Mesenteric fat pad (tissue), 1 donor: ENCODE data around the gene TNRC18. TPM values are rescaled to one million over a fixed set of nuclear protein-coding genes. Genes with fewer than 3 reads are reported as not detected.

Experiments
- DNase-seq: peaks from one replicate; pipeline ENCODE4 v3.0.0-alpha.2; 2020; ENCODE audit warnings: low spot score
- total RNA-seq: library from RNA; stranded (reverse); fragmentation: NEBNext Ultra II Directional; extraction: Animal tissue kit (Norgen Biotek cat#: 25700); gene quantifications from one replicate; pipeline ENCODE4 v1.2.1, GENCODE V29; 2021
- donor health status: DM: yes; HTN: yes; CAD: no.

Gene TNRC18
- total RNA-seq, 1 donor from 2014 or later: 69.4 TPM

- no peak for DNase-seq
These were observed 14.9 kb downstream of the TNRC18 start for GRCh38 chr7:5408777-5409176.

- no peak for DNase-seq
These were observed 16.4 kb downstream of the TNRC18 start for GRCh38 chr7:5406957-5407945.

- no peak for DNase-seq
These were observed 19.2 kb downstream of the TNRC18 start for GRCh38 chr7:5404421-5404826.

DNA sequence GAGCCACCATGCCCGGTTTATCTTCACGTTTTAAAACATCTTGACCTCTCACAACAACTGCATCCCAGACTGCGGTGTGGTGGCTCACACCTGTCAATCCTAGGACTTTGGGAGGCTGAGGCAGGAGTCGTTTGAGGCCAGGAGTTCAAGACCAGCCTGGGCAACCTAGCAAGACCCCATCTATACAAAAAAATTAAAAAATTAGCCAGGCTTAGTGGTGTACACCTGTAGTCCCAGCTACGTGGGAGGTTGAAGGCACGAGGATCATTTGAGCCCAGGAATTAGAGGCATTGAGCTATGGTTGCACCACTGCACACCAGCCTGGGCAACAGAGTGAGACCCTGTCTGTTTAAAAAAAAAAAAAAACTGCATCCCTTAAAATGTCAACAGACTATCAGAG is 20.2 kb downstream of the TNRC18 start:
- no peak for DNase-seq

- no peak for DNase-seq
These were observed 25.9 kb downstream of the TNRC18 start for GRCh38 chr7:5397736-5398135.

DNA sequence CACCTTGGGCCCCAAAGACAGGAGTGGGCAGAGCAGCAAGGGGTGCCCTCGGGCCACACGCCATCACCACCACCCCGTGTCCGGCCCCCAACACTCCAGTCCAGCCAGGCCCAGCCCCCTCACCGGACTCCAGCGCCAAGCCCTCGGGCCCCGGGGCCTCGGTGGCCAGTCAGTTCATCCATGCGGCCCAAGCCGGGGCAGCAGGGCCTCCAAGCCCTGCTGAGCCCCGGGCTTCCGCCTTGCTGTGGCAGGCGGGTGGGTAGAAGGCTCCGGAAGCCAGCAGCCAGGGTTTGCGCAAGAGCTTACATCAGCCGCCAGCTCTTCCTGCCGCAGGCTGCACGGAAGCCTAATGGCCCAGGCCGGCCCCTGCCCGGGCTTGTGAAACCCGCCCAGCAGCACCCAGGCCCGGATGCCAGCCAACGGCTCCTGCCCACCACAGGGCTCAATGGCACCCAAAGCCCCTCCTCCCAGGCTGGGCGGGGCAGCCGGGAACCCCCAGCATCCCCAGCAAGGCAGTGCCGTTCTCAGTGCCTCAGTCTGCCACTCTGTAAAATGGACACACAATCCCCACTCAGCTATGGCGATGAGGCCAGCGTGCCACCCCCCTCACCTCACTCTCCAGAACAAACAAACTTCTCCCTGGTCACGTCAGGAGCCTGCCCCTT is 26.5 kb downstream of the TNRC18 start:
- peak; percentile 95 for DNase-seq

DNA sequence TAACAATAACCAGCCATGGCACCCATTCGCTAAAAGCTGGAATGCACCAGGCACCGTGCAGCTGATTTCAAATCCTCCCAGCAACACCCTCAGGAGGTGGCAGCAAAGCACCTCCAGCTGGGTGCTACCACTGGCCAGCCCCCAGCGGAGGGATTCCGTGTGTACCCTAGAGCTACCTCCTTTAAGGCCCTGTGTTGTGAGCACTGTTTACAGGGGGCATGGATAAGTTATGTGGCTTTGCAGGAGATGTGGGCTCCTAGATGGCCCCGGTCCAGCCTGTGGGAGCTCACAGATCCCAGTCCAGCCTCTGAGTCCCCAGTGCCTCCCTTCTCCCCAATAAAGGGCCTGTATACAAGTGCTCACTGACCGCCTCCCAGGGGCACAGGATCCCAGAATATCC is 27.1 kb downstream of the TNRC18 start:
- no peak for DNase-seq

DNA sequence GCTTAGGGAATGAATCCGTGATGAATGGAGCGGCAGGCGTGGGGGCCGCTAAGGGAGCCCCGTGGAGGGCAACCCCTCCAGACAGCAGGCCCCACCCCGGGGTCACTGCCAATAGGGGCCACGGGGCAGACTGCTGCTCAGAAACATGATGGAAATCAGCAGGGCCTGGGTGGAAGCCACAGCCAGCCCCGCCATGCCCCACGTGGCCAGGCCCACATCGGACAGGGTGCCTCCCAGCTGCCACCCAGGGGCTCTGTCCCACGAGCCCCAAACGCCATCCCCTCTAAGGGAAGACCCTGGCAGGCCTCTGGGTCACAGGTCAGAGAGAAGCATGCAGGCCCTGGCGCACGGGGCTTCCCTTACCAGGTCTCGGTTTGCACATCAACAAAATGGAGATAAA is 28.4 kb downstream of the TNRC18 start:
- DNase-seq: no peak

GRCh38 chr7:5394264-5395105 is 29.1 kb downstream of the TNRC18 start:
- DNase-seq: no peak

GRCh38 chr7:5393748-5394147 is 29.9 kb downstream of the TNRC18 start:
- DNase-seq: no peak

DNA sequence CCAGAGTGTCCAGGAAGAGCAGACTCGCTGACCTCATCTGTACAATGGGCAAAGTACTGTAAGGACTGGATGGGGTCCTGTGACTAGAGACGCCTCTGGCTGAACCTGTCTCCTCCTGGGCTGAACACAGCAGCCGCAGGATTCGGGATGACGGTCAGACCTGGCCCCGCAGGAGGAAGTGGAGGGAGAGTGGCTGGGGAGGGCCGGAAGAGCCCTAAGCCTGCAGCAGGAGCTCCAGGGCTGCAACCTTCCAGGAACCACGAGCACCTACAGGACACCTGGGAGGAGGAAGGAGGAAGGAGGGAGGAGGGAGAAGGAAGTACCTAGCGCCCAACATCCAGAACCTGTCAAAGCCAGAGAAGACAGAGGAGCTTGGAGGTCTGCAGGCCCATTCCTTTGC is 30.3 kb downstream of the TNRC18 start:
- DNase-seq: no peak

GRCh38 chr7:5390918-5391317 is 32.7 kb downstream of the TNRC18 start:
- no peak for DNase-seq

DNA sequence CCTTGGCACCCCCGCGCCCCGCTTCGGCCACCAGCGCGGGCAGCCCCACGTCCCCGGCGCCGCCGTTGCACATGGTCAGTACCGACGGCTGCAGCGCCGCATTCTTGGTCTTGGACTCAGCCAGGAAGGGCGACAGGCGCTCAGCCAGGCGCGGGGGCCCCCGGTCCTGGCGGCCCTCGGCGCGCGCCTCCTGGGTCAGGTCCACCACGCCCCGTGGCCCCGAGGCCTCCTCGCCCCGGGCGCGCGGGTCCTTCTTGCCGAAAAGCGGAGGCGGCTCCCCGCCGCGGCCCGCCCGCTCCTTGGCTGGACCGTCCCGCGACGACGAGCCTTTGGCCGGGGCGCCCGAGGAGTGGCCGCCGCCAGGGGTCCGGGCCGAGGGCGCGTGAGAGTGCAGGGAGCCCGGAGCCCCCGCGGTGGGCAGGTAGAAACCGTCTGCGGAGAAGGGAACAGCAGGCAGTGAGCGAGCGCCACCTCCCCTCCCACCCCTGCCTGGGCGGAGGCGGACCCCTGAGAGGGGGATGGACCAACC is 34.7 kb downstream of the TNRC18 start:
- DNase-seq: no peak

- no peak for DNase-seq
These were observed 35.2 kb downstream of the TNRC18 start for GRCh38 chr7:5388273-5388901.

- no peak for DNase-seq
These were observed 35.9 kb downstream of the TNRC18 start for GRCh38 chr7:5387711-5388245.

DNA sequence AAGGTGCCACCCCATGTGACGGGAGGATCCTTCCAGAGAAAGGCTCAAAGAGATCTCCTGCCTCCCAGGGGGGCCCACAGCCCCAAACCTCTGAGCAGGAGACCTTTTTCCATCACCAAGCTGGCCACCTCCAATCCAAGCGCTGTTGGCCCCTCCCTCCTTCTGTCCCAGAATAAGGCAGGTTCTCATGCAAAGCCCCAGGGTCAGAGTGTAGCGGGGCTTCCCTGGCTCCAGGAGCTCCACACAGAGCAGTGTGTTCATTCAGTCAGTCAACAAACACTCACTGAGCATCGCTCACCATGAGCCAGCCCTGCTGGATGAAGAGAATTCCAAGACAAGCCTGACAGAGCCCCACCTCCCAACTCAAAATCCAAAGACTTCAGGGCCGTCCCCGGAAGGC is 39.0 kb downstream of the TNRC18 start:
- no peak for DNase-seq

GRCh38 chr7:5383314-5384098 is 40.1 kb downstream of the TNRC18 start:
- no peak for DNase-seq

- no peak for DNase-seq
These were observed 41.2 kb downstream of the TNRC18 start for GRCh38 chr7:5382281-5382892.

DNA sequence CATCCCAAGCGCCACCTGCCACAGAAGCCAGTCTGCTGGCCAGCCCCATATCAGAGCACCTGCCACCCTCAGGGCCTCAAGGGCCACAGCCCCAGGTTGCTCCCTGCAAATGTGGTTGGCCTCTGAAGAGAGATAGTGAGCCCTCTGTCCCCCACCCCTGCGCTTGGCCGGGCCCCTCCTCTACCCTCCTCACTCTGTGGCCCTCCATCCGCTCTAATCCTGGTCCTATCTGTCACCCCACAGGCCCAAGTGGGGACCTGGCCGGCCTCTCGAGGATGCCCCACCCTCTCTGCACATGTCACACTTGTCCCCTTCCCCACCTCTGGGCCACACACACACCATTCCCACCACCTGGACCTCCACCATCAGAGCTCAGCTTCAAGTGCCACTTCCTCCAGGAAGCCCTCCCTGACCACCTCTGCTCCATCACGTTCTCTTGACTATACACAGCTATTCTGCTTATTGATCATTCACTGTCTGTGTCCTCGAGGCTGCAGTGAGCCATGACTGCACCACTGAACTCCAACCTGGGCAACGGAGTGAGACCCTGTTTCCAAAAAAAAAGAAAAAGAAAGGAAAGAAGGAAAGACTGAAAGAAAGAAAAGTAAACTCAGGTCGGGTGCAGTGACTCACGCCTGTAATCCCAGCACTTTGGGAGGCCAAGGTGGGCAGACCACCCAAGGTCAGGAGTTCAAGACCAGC is 42.4 kb downstream of the TNRC18 start:
- DNase-seq: no peak
